SIG-M5 (cell line): ENCODE data around the gene RWDD3.

ENCODE experiments used
- DNase-seq: peaks from one replicate; lab custom pipeline; 2025; lab: John Stamatoyannopoulos, UW

Gene RWDD3

GRCh38 chr1:95233737-95234500 lies at the start of gene RWDD3:
Gene RWDD3, plus strand, starts transcription at chr1:95234210. Its CDS starts 21 bp downstream, at chr1:95234231.
- DNase-seq, result no peak

DNA sequence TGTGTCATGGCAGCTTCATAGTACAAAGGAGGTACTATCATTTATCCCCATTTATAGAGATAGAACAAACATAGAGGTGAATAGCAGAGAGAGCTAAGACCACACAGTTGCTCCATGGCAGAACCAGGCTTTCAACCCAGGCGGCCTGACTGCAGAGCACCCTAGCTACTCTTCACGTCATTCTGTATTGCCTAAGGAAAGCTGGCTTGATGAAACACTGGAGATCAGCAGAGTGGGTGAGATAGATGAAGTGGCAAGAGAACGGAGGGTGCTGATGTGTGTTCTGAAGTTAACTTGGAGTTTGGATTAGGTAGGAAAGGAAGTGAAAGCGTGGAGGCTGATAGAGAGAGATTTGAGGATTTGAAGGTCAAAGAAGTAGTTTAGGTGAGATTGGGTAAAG lies 47.9 kb upstream of the RWDD3 start:
- no peak for DNase-seq

DNA sequence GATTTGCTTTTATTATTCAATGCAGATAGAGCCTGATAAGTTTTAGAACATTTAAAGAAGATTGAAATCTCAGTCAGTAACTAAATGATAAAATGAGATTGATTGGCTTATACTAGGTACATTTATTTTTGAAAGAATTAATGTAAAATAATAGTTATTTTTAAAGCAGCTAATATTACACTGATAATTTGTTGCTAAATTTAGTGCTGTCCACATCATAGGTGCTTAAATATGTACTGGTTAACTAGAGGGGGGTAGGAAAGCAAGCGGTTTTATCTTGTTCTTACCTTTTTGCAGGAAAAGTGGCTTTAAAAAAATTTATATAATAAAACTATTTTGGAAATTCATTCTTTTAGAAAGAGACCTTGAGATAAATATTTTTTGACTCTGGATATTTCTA lies 40.4 kb upstream of the RWDD3 start:
- no peak for DNase-seq

DNA sequence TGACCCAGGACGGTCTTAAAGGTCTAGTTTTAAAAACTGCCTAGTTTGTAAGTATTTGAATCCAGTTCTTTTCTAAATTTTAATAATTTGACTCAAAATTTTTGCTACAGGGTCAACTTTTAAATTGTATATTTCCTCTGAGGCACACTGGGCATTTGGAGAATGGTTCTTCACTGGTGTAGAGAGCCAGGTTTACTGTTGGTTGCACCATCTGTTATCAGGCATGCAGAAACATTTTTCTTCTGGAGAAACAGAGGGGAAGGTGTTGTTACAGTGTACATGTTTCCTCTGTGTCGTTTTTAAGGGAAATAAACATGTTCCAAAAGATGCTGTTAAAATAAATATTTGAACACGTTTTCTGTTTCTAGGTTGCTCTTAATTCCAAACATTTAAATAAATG lies 39.0 kb upstream of the RWDD3 start:
- DNase-seq, result no peak

GRCh38 chr1:95196017-95196416 lies 38.0 kb upstream of the RWDD3 start:
- DNase-seq, result no peak

DNA sequence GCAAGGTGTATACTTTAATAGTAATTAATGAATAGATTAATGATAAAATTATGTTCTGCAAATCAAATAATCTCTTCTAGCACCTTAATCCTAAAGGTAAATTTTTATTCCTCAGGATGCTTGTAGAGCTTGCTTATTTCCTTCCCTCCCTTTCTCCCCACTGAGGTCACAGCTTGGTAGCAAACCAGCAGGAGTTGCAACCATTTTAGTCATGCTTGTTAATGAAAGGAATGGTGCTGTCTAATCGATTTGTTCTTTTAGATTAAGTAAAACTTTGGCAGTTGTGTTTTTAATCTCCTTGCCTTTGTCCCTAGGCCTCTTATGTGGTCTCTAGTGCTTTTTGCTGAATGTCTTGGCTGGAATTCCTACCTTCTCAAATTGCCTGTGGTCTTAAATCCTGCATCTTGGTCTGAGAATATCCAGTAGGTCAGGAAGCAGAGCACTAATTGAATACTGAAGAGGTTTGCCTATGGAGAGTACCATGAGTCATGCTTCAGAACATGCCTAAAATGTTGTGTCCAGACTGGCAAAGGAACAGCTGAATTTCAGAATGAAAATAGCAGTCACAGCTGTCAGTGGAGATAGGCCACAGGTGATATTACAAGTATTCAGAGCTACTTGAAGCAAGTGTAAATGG lies 36.3 kb upstream of the RWDD3 start:
- no peak for DNase-seq

DNA sequence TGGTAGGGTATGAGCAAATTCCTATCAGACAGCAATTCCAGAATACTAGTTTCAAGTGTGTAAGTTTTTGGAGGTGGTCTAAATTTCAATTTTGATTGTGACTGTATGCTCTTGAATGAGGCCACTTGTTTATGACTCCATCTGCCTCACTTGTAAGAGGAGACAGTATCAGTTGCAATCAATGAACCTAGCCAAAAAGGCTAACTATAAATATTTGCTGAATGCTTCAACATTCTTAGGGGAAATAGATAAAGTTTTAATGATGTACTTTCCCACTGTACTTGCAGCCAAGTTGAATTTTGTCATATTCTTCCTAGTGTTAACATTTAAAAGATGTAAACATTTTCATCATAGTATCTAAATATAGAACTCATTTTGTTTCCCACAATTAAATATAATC lies 32.1 kb upstream of the RWDD3 start:
- no peak for DNase-seq

GRCh38 chr1:95203908-95204437 lies 30.0 kb upstream of the RWDD3 start:
- DNase-seq, result no peak

- no peak for DNase-seq
Observed at GRCh38 chr1:95206514-95206913, 27.5 kb upstream of the RWDD3 start.

GRCh38 chr1:95207223-95207935 lies 26.6 kb upstream of the RWDD3 start:
- no peak for DNase-seq

- no peak for DNase-seq
Observed at GRCh38 chr1:95208876-95209275, 25.1 kb upstream of the RWDD3 start.

DNA sequence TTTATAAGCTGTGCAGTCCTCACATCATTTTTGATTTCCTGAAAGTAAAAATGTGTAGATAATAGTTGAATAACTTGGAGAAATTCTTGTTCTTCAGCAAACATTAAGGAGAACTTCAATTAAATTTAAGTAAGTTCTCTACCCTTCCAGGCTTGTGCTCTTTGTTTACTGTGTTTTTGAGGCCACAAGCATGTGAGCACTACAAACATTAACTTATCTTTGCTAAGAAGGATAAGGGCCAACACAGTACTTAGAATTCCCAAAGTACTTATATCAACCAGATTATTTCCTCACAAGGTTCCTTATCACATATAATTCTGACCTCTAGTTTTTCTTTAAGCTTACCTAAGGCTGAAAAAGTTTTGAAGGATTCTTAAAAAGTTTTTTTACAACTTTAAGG lies 24.7 kb upstream of the RWDD3 start:
- DNase-seq, result no peak

- no peak for DNase-seq
Observed at GRCh38 chr1:95216292-95216990, 17.6 kb upstream of the RWDD3 start.

DNA sequence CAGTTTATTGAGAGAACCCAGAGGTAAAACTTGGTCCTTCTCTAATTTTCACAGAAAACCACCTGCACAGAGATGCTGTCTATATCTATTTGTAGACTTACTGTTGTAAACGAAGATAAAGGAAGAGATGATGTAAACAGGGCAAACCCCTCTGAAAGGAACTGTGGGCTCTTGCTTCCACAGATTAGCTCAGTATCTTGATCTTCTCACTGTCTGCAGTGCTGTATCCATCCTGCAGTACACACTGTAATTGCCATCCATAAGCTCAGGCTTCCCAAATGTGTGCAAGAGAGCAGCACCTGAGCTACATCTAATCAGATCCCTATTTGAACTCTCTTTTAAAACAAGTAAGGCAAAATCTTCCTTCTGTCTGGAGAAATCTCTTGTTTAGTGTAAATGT lies 16.6 kb upstream of the RWDD3 start:
- DNase-seq, result no peak

DNA sequence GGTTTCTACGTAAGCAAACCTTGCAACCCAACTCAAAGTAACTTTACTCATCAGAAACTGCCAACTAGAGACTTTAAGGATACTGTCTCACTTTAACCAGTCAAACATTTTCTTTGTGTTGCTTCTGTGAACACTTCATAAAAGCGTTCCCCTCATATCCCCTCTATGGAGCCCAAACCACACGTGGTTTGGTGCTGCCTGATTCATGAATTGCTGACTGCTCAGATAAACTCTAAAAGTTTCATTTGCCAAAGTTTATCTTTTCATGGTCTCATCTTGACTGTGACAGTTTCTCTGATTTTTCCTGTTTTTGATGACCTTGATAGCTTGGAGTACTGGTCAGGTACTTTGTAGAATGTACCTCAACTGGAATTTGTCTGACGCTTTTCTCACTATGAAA lies 14.6 kb upstream of the RWDD3 start:
- DNase-seq, result no peak

GRCh38 chr1:95221306-95221705 lies 12.7 kb upstream of the RWDD3 start:
- DNase-seq, result no peak

GRCh38 chr1:95222629-95223028 lies 11.4 kb upstream of the RWDD3 start:
- DNase-seq, result no peak

- no peak for DNase-seq
Observed at GRCh38 chr1:95223110-95223509, 10.9 kb upstream of the RWDD3 start.

- DNase-seq, result no peak
Observed at GRCh38 chr1:95226781-95227660, 7.0 kb upstream of the RWDD3 start.

DNA sequence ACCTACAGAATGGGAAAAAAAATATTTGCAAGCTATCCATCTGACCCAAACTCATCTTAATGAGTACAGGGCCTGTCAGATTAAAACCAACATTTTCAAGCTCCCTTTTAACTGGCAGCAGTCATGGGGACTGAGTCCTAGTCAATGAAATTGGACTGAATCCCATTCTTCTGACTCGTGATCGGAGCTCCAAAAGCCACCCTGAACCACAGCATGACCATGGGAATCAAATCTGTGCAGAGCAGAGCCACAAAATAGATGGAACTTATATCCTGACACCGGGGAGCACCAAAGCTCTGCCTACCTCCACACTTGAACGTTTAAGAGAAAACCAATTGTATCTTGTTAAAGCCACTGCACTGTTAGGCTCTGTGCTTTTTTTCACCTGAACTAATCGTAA lies 5.0 kb upstream of the RWDD3 start:
- no peak for DNase-seq

DNA sequence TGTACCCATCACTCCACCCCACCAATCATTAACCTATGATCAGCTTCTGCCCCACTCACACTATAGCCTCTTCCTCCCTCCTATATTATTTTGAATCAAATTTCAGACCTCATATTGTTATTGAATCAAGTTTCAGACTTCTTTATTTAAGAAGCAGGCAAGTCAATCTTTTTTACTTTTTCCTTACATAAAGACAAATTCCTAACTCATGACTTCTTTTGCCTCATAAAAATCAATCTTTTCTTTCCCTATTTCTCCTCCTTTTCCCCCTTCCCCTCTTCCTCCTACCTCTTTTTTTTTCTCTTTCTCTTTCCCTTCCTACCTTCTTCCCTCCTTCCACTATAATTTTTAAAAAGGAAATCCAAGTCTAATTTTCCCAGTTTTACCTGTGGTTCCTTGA lies 4.3 kb upstream of the RWDD3 start:
- no peak for DNase-seq
